B cell (primary cell): ENCODE measurements around the gene RPL10. TPM values are rescaled to one million over a fixed set of nuclear protein-coding genes. Genes with fewer than 3 reads are reported as not detected.

Experiments used
- ATAC-seq: fragments of 200-7000 bp; cut with Tn5 transposase; one replicate; pipeline ENCODE4 v1.10.0; 2021; ENCODE audit warnings: low read depth, mild to moderate bottlenecking, moderate number of reproducible peaks, moderate library complexity
- CTCF ChIA-PET: fragments of 350-600 bp; sonication (Branson Sonifier 250); formaldehyde crosslinking; loops from one replicate; lab custom pipeline; 2021; ENCODE audit warnings: antibody characterized with exemption, inconsistent platforms; lab: Charles Lee
- POLR2A ChIA-PET: fragments of 350-600 bp; sonication (Branson Sonifier 250); formaldehyde crosslinking; loops from one replicate; lab custom pipeline; 2021; ENCODE audit warnings: antibody characterized with exemption; lab: Charles Lee
- DNase-seq: peaks from one replicate; pipeline ENCODE4 v3.0.0; 2013
- H2AFZ ChIP-seq: 2 replicates; pipeline ENCODE4 v1.6.1; 2012; ENCODE audit warnings: mild to moderate bottlenecking, low read depth, low read length; ENCODE audit not compliant: insufficient read depth, poor library complexity, severe bottlenecking
- H3K27ac ChIP-seq, 2 donors: 1 replicate in 1 of 2; 2 replicates in 1 of 2; pipeline ENCODE4 v1.5.1; 2012 to 2013; ENCODE audit warnings: low read length in 2 of 2, mild to moderate bottlenecking in 2 of 2, moderate library complexity in 1 of 2
- H3K27me3 ChIP-seq, 4 experiments: fragments of 200-600 bp in 1 of 4; sonication (generic) in 1 of 4; replicated peaks in 1 of 4; 1 replicate in 2 of 4; 2 replicates in 2 of 4; pipeline versions ENCODE4 v1.6.1 to v1.7.0; 2013 to 2016; ENCODE audit warnings: low read length in 3 of 4, mild to moderate bottlenecking in 2 of 4, mixed read lengths in 1 of 4, moderate library complexity in 1 of 4; ENCODE audit not compliant: insufficient read depth in 4 of 4, control insufficient read depth in 3 of 4; ENCODE audit errors: control extremely low read depth in 1 of 4
- H3K36me3 ChIP-seq, 2 experiments: replicated peaks in 1 of 2; 1 replicate in 1 of 2; 2 replicates in 1 of 2; pipeline versions ENCODE4 v1.6.1 to v1.7.1; 2013; ENCODE audit warnings: low read length in 1 of 2; ENCODE audit not compliant: insufficient read depth in 2 of 2, control insufficient read depth in 1 of 2; ENCODE audit errors: control extremely low read depth in 1 of 2, extremely low read depth in 1 of 2
- H3K4me1 ChIP-seq, 2 donors: fragments of 200-600 bp in 1 of 2; sonication (generic) in 1 of 2; 1 replicate in 1 of 2; 2 replicates in 1 of 2; pipeline versions ENCODE4 v1.5.1 to v1.6.1; 2013 to 2017; ENCODE audit warnings: low read length in 2 of 2; ENCODE audit not compliant: control insufficient read depth in 2 of 2, insufficient read depth in 2 of 2
- H3K4me2 ChIP-seq: replicated peaks from 2 replicates; pipeline ENCODE3; 2012; ENCODE audit warnings: mild to moderate bottlenecking, low read depth, low read length; ENCODE audit not compliant: poor library complexity, severe bottlenecking
- H3K4me3 ChIP-seq, 5 experiments: fragments of 200-600 bp in 1 of 5; sonication (generic) in 1 of 5; 1 replicate in 3 of 5; 2 replicates in 2 of 5; pipeline versions ENCODE4 v1.5.1 to v1.7.0; 2011 to 2016; ENCODE audit warnings: low read length in 4 of 5, mild to moderate bottlenecking in 4 of 5, low read depth in 2 of 5, control low read depth in 1 of 5, moderate library complexity in 1 of 5; ENCODE audit not compliant: insufficient read depth in 1 of 5; ENCODE audit errors: control extremely low read depth in 1 of 5, extremely low read depth in 1 of 5
- H3K79me2 ChIP-seq: fragments of 200-600 bp; sonication (generic); one replicate; pipeline ENCODE4 v1.6.0; 2016; ENCODE audit warnings: low read length; ENCODE audit not compliant: control insufficient read depth, insufficient read depth
- H3K9ac ChIP-seq: fragments of 200-600 bp; sonication (generic); 2 replicates; pipeline ENCODE4 v1.6.1; 2017; ENCODE audit warnings: mild to moderate bottlenecking, low read length, moderate library complexity
- H3K9me3 ChIP-seq, 3 donors: one replicate each; pipeline versions ENCODE4 v1.6.1 to v1.7.1; 2013; ENCODE audit warnings: low read length in 2 of 3; ENCODE audit not compliant: control insufficient read depth in 2 of 3, insufficient read depth in 1 of 3; ENCODE audit errors: control extremely low read depth in 1 of 3
- H4K20me1 ChIP-seq: 2 replicates; pipeline ENCODE4 v1.6.0; 2012; ENCODE audit warnings: mild to moderate bottlenecking, low read length; ENCODE audit not compliant: insufficient read depth, control insufficient read depth, poor library complexity, severe bottlenecking
- H3K27ac Mint-ChIP-seq: one replicate; pipeline ENCODE4 v1.8.0; 2021; ENCODE audit warnings: mixed read lengths
- H3K27me3 Mint-ChIP-seq: one replicate; pipeline ENCODE4 v1.8.0; 2021; ENCODE audit warnings: mixed read lengths
- H3K4me1 Mint-ChIP-seq: one replicate; pipeline ENCODE4 v1.8.0; 2021; ENCODE audit warnings: mixed read lengths
- H3K4me3 Mint-ChIP-seq: one replicate; pipeline ENCODE4 v1.8.0; 2021; ENCODE audit warnings: mixed read lengths
- H3K9me3 Mint-ChIP-seq: one replicate; pipeline ENCODE4 v1.8.0; 2022; ENCODE audit warnings: mixed read lengths; ENCODE audit not compliant: insufficient read depth
- CTCF ChIP-seq: fragments of 200-600 bp; IDR thresholded peaks from one replicate; pipeline ENCODE4 v1.8.0; 2022; ENCODE audit warnings: antibody characterized with exemption, mild to moderate bottlenecking
- EZH2 ChIP-seq: IDR thresholded peaks from 2 replicates; pipeline ENCODE4 v1.6.1; 2012; ENCODE audit warnings: borderline replicate concordance, low read depth, mild to moderate bottlenecking, moderate library complexity, low read length; ENCODE audit not compliant: insufficient read depth, poor library complexity, severe bottlenecking
- WGBS: methylation state at CpG from one replicate; pipeline ENCODE4 v1.1.5; 2013; ENCODE audit warnings: missing lambda C conversion rate; ENCODE audit not compliant: insufficient coverage; 5-methylcytosine and 5-hydroxymethylcytosine counted together
- intact Hi-C: fragments of 100-400 bp; cut with micrococcal nuclease; formaldehyde crosslinking; loops from one replicate; pipeline ENCODE4 v1.10.0; 2022
- polyA plus RNA-seq: library from polyadenylated mRNA; depleted of rRNA; stranded (reverse); fragments of >200 nt; gene quantifications from 2 replicates; pipeline ENCODE4 v1.2.3, GENCODE V29; 2012
- total RNA-seq, 2 donors: library from RNA; stranded (reverse); fragments of 120-200 nt in 1 of 2; gene quantifications; 1 replicate in 1 of 2; 2 replicates in 1 of 2; pipeline versions ENCODE4 v1.2.3 to v1.2.4, GENCODE V29; 2013 to 2022

The RPL10 gene
- total and polyA plus RNA-seq, 2 donors (not counting 1 experiment from before 2014, with no cell fraction given), result 4,073 to 16,482 TPM

GRCh38 chrX:154352012-154352401, 46.2 kb upstream of the RPL10 start:
- POLR2A ChIA-PET, result no interaction called here

GRCh38 chrX:154352466-154352865, 45.7 kb upstream of the RPL10 start:
- Histone ChIP-seq H3K4me3 (no peak overlapping the region), H3K36me3 (peaks cover 0 to 79% of the 10 kb centered on the region in 2 experiments), H4K20me1 (peaks cover 26% of the 10 kb centered on the region), H3K79me2 (no peaks in the 10 kb centered on the region), H3K9ac (no peak overlapping the region), H3K9me3 (peaks cover 0 to 4% (median 0%) of the 10 kb centered on the region in 3 donors), H3K4me1 (peaks cover 36 to 58% of the 10 kb centered on the region in 2 donors), H3K27ac (peak overlapping the region in 1 of 2 donors; percentile 57), H2AFZ (no peak overlapping the region), H3K4me2 (peak overlapping the region; percentile 67), H3K27me3 (no peaks in the 10 kb centered on the region)
- CTCF ChIA-PET, result no interaction called here
- Mint-ChIP-seq H3K4me1 (peaks cover 32% of the 10 kb centered on the region), H3K9me3 (no peaks in the 10 kb centered on the region), H3K4me3 (no peak overlapping the region), H3K27ac (peak overlapping the region; percentile 46), H3K27me3 (no peaks in the 10 kb centered on the region)
- intact Hi-C loops, result no loop called here
- no peak for ATAC-seq
- POLR2A ChIA-PET, result no interaction called here
- 94% methylated on average over 6 of the region's 13 CpGs for WGBS
- no peak for DNase-seq
- TF ChIP-seq CTCF (no peak), EZH2 (no peak)

More at GRCh38 chrX:154352012-154352401, 46.2 kb upstream of the RPL10 start:
- H3K9me3 Mint-ChIP-seq, result no peaks in the 10 kb centered on the region
- Histone ChIP-seq H3K4me2 (peak overlapping the region; percentile 67), H3K4me3 (no peak overlapping the region), H3K36me3 (peaks cover 0 to 77% of the 10 kb centered on the region in 2 experiments), H2AFZ (no peak overlapping the region), H3K27ac (peak overlapping the region; percentile 57), H4K20me1 (peaks cover 21% of the 10 kb centered on the region), H3K79me2 (no peaks in the 10 kb centered on the region), H3K9me3 (peaks cover 0 to 4% (median 0%) of the 10 kb centered on the region in 3 donors), H3K4me1 (peaks cover 41 to 62% of the 10 kb centered on the region in 2 donors), H3K9ac (no peak overlapping the region), H3K27me3 (no peaks in the 10 kb centered on the region)
- H3K27ac Mint-ChIP-seq, result peak overlapping the region; percentile 75
- no peak for ATAC-seq
- intact Hi-C loops, result no loop called here
- DNase-seq, result no peak
- CTCF ChIA-PET, result no interaction called here
- peaks cover 36% of the 10 kb centered on the region for H3K4me1 Mint-ChIP-seq
- no CpG with 5 or more reads among the region's 14 CpGs for WGBS
- H3K4me3 Mint-ChIP-seq, result no peak overlapping the region
- H3K27me3 Mint-ChIP-seq, result no peaks in the 10 kb centered on the region
- no peak for TF ChIP-seq EZH2
- no peak for TF ChIP-seq CTCF
